K562 (cell line): ENCODE measurements around the gene ANKFN1. TPM values are rescaled to one million over a fixed set of nuclear protein-coding genes. Genes with fewer than 3 reads are reported as not detected.

Experiments
- BRCA1 ChIP-seq, 2 experiments: fragments of 450-650 bp in 1 of 2; sonication (generic) in 1 of 2; formaldehyde crosslinking in 1 of 2; IDR thresholded peaks; 2 replicates each; pipeline versions ENCODE4 v1.5.0 to v1.6.1; 2017 to 2020; ENCODE audit warnings: mild to moderate bottlenecking in 1 of 2, missing genetic modification reagents in 1 of 2
- CHAMP1 ChIP-seq: fragments of 450-650 bp; IDR thresholded peaks from 2 replicates; pipeline ENCODE4 v1.6.1; 2016; ENCODE audit warnings: mild to moderate bottlenecking
- CREB3 ChIP-seq: fragments of 450-650 bp; conservative IDR thresholded peaks from 2 replicates; pipeline ENCODE4 v1.6.1; 2016; ENCODE audit warnings: missing genetic modification characterization, low read depth, mild to moderate bottlenecking, missing compliant biosample characterization, moderate library complexity
- EHMT2 ChIP-seq: fragments of 450-650 bp; IDR thresholded peaks from 2 replicates; pipeline ENCODE4 v1.6.1; 2018; ENCODE audit warnings: antibody characterized with exemption
- GTF2A2 ChIP-seq: IDR thresholded peaks from 2 replicates; pipeline ENCODE4 v1.6.1; 2016; ENCODE audit warnings: mild to moderate bottlenecking, missing genetic modification characterization, missing compliant biosample characterization
- NELFE ChIP-seq: IDR thresholded peaks from 2 replicates; pipeline ENCODE4 v1.6.1; 2011; ENCODE audit warnings: mild to moderate bottlenecking; ENCODE audit not compliant: insufficient read depth, insufficient read length
- PBX2 ChIP-seq, 2 experiments: IDR thresholded peaks in 1 of 2; conservative IDR thresholded peaks in 1 of 2; 2 replicates each; pipeline ENCODE4 v1.6.1; 2016; ENCODE audit warnings: low read depth in 2 of 2, mild to moderate bottlenecking in 1 of 2, missing compliant biosample characterization in 1 of 2, missing genetic modification characterization in 1 of 2, moderate library complexity in 1 of 2
- SMARCA4 ChIP-seq: fragments of 450-650 bp; IDR thresholded peaks from 2 replicates; pipeline ENCODE4 v1.6.1; 2016
- TFE3 ChIP-seq: fragments of 450-650 bp; formaldehyde crosslinking; IDR thresholded peaks from 2 replicates; pipeline ENCODE4 v1.4.0; 2020; ENCODE audit warnings: mild to moderate bottlenecking, mixed read lengths
- ZNF280A ChIP-seq: fragments of 450-650 bp; IDR thresholded peaks from 2 replicates; pipeline ENCODE4 v1.6.1; 2018; ENCODE audit warnings: mild to moderate bottlenecking, low read depth; ENCODE audit not compliant: partially characterized antibody
- ZNF316 ChIP-seq: fragments of 450-650 bp; IDR thresholded peaks from 2 replicates; pipeline ENCODE4 v1.6.1; 2016
- polyA plus RNA-seq, 8 experiments: library from polyadenylated mRNA; depleted of rRNA in 4 of 8; stranded (reverse) in 5 of 8; unstranded in 3 of 8; fragments of >200 nt; fragmentation: Nextera tagmentation in 2 of 8; fragmentation: Illumina TruSeq in 1 of 8; extraction: Ambion mirVana in 2 of 8; extraction: Trizol in 1 of 8; gene quantifications; 2 replicates each; pipeline versions ENCODE4 v1.2.1 to v1.2.3, GENCODE V29; 2011 to 2014; ENCODE audit warnings: inconsistent platforms in 1 of 8, missing spikeins in 1 of 8
- total RNA-seq, 7 experiments: library from RNA; depleted of rRNA in 6 of 7; stranded (reverse); fragments of >200 nt in 6 of 7; fragmentation: Illumina TruSeq in 2 of 7; extraction: Trizol in 2 of 7; gene quantifications; 2 replicates each; pipeline versions ENCODE4 v1.2.1 to v1.2.3, GENCODE V29; 2011 to 2021; ENCODE audit warnings: low replicate concordance in 1 of 7

ANKFN1 gene
- total and polyA plus RNA-seq, 9 of the 15 experiments (the other 6 are each of a cell fraction or from before 2014, with no cell fraction given) = 0.04 to 0.39 (median 0.15) TPM; not detected in 1

- TF ChIP-seq ZNF316 (no peak), PBX2 (CRISPR knock-in tag; IDR thresholded peaks at IDR 0.05; ENCODE audit: low read depth) (no peak), PBX2 (tag; conservative IDR thresholded peaks at IDR 0.05; ENCODE audit: low read depth) (0 out of 2 replicates have a peak, but pooled peaks have one; percentile 16), SMARCA4 (no peak), CREB3 (tag) (no peak), ZNF280A (no peak), BRCA1 (IDR thresholded peaks at IDR 0.05) (no peak), BRCA1 (CRISPR knock-in tag; IDR thresholded peaks at IDR 0.05) (no peak), TFE3 (CRISPR knock-in tag) (peak; percentile 91), NELFE (no peak), CHAMP1 (no peak), EHMT2 (peak; percentile 65; the same call in 1 of the 2 replicates), GTF2A2 (tag) (no peak)
- TF ChIP-seq, all 486 proteins: peak for 14
Measured at GRCh38 chr17:56203430-56203829, 50.2 kb downstream of the ANKFN1 start (continued).
